Neural cell (in vitro differentiated cells): ENCODE results near the gene SDK2. TPM values are rescaled to one million over a fixed set of nuclear protein-coding genes. Genes with fewer than 3 reads are reported as not detected.

Source experiments
- H2AFZ ChIP-seq: fragments of 200-600, 300-800 bp; sonication (generic), shearing (Covaris generic); 2 replicates; pipeline ENCODE4 v1.6.0; 2014; ENCODE audit warnings: low read depth, mild to moderate bottlenecking, antibody characterized with exemption, low read length, moderate library complexity
- H3F3A ChIP-seq: fragments of 200-600 bp; shearing (Covaris generic); 2 replicates; pipeline ENCODE4 v1.6.1; 2016; ENCODE audit warnings: mild to moderate bottlenecking, moderate library complexity, mixed read lengths, antibody characterized with exemption, low read length; ENCODE audit not compliant: insufficient read depth, poor library complexity, severe bottlenecking
- H3K27ac ChIP-seq: fragments of 200-600, 300-800 bp; sonication (generic), shearing (Covaris generic); 2 replicates; pipeline ENCODE4 v1.5.1; 2014; ENCODE audit warnings: mild to moderate bottlenecking, low read length, moderate library complexity
- H3K27me3 ChIP-seq: fragments of 300-800, 200-600 bp; sonication (generic), shearing (Covaris generic); 2 replicates; pipeline ENCODE4 v1.6.0; 2014; ENCODE audit warnings: mild to moderate bottlenecking, low read depth, low read length, moderate library complexity; ENCODE audit not compliant: insufficient read depth
- H3K36me3 ChIP-seq: fragments of 300-800, 200-600 bp; sonication (generic), shearing (Covaris generic); 2 replicates; pipeline ENCODE4 v1.5.1; 2014; ENCODE audit warnings: mild to moderate bottlenecking, antibody characterized with exemption, low read length, moderate library complexity; ENCODE audit not compliant: insufficient read depth
- H3K4me2 ChIP-seq: fragments of 300-800, 200-600 bp; sonication (generic), shearing (Covaris generic); 2 replicates; pipeline ENCODE4 v1.6.0; 2014; ENCODE audit warnings: mild to moderate bottlenecking, low read length
- H3K4me3 ChIP-seq: fragments of 300-800, 200-600 bp; sonication (generic), shearing (Covaris generic); 2 replicates; pipeline ENCODE4 v1.5.1; 2014; ENCODE audit warnings: mild to moderate bottlenecking, low read length, moderate library complexity
- H3K79me2 ChIP-seq: fragments of 200-600 bp; shearing (Covaris generic); replicated peaks from 2 replicates; pipeline ENCODE4 v1.6.0; 2014; ENCODE audit warnings: mild to moderate bottlenecking, low read length, moderate library complexity; ENCODE audit not compliant: insufficient read depth
- H3K9ac ChIP-seq: fragments of 300-800, 200-600 bp; sonication (generic), shearing (Covaris generic); 2 replicates; pipeline ENCODE4 v1.6.1; 2016; ENCODE audit warnings: mild to moderate bottlenecking, low read length, mixed read lengths
- H3K9me2 ChIP-seq: fragments of 200-600 bp; shearing (Covaris generic); 2 replicates; pipeline ENCODE4 v1.6.1; 2016; ENCODE audit warnings: mild to moderate bottlenecking, low read length, mixed read lengths; ENCODE audit not compliant: insufficient read depth
- H3K9me3 ChIP-seq: fragments of 200-600, 300-800 bp; sonication (generic), shearing (Covaris generic); 2 replicates; pipeline ENCODE4 v1.6.1; 2016; ENCODE audit warnings: mild to moderate bottlenecking, mixed run types, low read length, moderate library complexity, mixed read lengths
- H4K20me1 ChIP-seq: fragments of 200-600 bp; shearing (Covaris generic); 2 replicates; pipeline ENCODE4 v1.6.1; 2016; ENCODE audit warnings: mild to moderate bottlenecking, mixed run types; ENCODE audit not compliant: insufficient read depth
- CTCF ChIP-seq: fragments of 450-650 bp; IDR thresholded peaks from 2 replicates; pipeline ENCODE4 v1.5.1; 2014; ENCODE audit warnings: antibody characterized with exemption, mild to moderate bottlenecking, moderate library complexity; ENCODE audit not compliant: poor library complexity, severe bottlenecking
- EP300 ChIP-seq: fragments of 450-650 bp; conservative IDR thresholded peaks from 2 replicates; pipeline ENCODE4 v1.6.1; 2014; ENCODE audit warnings: antibody characterized with exemption, mild to moderate bottlenecking, moderate library complexity; ENCODE audit not compliant: poor library complexity, severe bottlenecking
- EZH2 ChIP-seq: fragments of 200-600, 300-800 bp; shearing (Covaris generic), sonication (generic); IDR thresholded peaks from 2 replicates; pipeline ENCODE4 v1.6.1; 2014; ENCODE audit warnings: antibody characterized with exemption, low read length, borderline replicate concordance, mild to moderate bottlenecking; ENCODE audit not compliant: insufficient read depth, poor library complexity, severe bottlenecking
- MXI1 ChIP-seq: fragments of 450-650 bp; conservative IDR thresholded peaks from 2 replicates; pipeline ENCODE4 v1.6.1; 2014; ENCODE audit warnings: antibody characterized with exemption, mild to moderate bottlenecking; ENCODE audit not compliant: poor library complexity, severe bottlenecking
- POLR2AphosphoS5 ChIP-seq: IDR thresholded peaks from 2 replicates; pipeline ENCODE4 v1.6.1; 2012
- RAD21 ChIP-seq: fragments of 450-650 bp; conservative IDR thresholded peaks from 2 replicates; pipeline ENCODE4 v1.6.1; 2014; ENCODE audit warnings: antibody characterized with exemption, mild to moderate bottlenecking, moderate library complexity
- SMC3 ChIP-seq: fragments of 450-650 bp; conservative IDR thresholded peaks from 2 replicates; pipeline ENCODE4 v1.6.1; 2014; ENCODE audit warnings: antibody characterized with exemption, mild to moderate bottlenecking, moderate library complexity; ENCODE audit not compliant: poor library complexity
- TAF1 ChIP-seq: IDR thresholded peaks from 2 replicates; pipeline ENCODE4 v1.6.1; 2012; ENCODE audit warnings: low read depth
- polyA plus RNA-seq: library from polyadenylated mRNA; depleted of rRNA; stranded (reverse); fragments of >200 nt; gene quantifications from 2 replicates; pipeline ENCODE4 v1.2.3, GENCODE V29; 2014
- TF ChIP-seq, protein P1 (sequence below): IDR thresholded peaks from 2 replicates; pipeline ENCODE4 v1.6.1; 2012; ENCODE audit warnings: borderline replicate concordance

SDK2 gene
- polyA plus RNA-seq, 1 donor from 2014 or later, result 0.73 TPM

GRCh38 chr17:73336408-73337329 is 307.6 kb downstream of the SDK2 start:
- H3K9me3 ChIP-seq, result no peaks in the 10 kb centered on the region
- no peaks in the 10 kb centered on the region for H3K79me2 ChIP-seq
- no peaks in the 10 kb centered on the region for H3K9me2 ChIP-seq
- H3K36me3 ChIP-seq, result no peaks in the 10 kb centered on the region
- no peaks in the 10 kb centered on the region for H3K27me3 ChIP-seq
- H4K20me1 ChIP-seq, result no peaks in the 10 kb centered on the region
- no peak overlapping the region for H3K27ac ChIP-seq
- H3K9ac ChIP-seq, result no peak overlapping the region
- TF ChIP-seq POLR2AphosphoS5, result no peak
- TF ChIP-seq CTCF, result no peak
- TF ChIP-seq EP300, result no peak
- TF ChIP-seq MXI1, result no peak
- TF ChIP-seq, protein P1, sequence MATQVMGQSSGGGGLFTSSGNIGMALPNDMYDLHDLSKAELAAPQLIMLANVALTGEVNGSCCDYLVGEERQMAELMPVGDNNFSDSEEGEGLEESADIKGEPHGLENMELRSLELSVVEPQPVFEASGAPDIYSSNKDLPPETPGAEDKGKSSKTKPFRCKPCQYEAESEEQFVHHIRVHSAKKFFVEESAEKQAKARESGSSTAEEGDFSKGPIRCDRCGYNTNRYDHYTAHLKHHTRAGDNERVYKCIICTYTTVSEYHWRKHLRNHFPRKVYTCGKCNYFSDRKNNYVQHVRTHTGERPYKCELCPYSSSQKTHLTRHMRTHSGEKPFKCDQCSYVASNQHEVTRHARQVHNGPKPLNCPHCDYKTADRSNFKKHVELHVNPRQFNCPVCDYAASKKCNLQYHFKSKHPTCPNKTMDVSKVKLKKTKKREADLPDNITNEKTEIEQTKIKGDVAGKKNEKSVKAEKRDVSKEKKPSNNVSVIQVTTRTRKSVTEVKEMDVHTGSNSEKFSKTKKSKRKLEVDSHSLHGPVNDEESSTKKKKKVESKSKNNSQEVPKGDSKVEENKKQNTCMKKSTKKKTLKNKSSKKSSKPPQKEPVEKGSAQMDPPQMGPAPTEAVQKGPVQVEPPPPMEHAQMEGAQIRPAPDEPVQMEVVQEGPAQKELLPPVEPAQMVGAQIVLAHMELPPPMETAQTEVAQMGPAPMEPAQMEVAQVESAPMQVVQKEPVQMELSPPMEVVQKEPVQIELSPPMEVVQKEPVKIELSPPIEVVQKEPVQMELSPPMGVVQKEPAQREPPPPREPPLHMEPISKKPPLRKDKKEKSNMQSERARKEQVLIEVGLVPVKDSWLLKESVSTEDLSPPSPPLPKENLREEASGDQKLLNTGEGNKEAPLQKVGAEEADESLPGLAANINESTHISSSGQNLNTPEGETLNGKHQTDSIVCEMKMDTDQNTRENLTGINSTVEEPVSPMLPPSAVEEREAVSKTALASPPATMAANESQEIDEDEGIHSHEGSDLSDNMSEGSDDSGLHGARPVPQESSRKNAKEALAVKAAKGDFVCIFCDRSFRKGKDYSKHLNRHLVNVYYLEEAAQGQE, result no peak
- TF ChIP-seq SMC3, result no peak
- no peak for TF ChIP-seq TAF1
- TF ChIP-seq EZH2, result no peak
- no peak for TF ChIP-seq RAD21
- H2AFZ ChIP-seq, result no peak overlapping the region
- no peak overlapping the region for H3K4me2 ChIP-seq
- H3F3A ChIP-seq, result no peaks in the 10 kb centered on the region
- no peak overlapping the region for H3K4me3 ChIP-seq

DNA sequence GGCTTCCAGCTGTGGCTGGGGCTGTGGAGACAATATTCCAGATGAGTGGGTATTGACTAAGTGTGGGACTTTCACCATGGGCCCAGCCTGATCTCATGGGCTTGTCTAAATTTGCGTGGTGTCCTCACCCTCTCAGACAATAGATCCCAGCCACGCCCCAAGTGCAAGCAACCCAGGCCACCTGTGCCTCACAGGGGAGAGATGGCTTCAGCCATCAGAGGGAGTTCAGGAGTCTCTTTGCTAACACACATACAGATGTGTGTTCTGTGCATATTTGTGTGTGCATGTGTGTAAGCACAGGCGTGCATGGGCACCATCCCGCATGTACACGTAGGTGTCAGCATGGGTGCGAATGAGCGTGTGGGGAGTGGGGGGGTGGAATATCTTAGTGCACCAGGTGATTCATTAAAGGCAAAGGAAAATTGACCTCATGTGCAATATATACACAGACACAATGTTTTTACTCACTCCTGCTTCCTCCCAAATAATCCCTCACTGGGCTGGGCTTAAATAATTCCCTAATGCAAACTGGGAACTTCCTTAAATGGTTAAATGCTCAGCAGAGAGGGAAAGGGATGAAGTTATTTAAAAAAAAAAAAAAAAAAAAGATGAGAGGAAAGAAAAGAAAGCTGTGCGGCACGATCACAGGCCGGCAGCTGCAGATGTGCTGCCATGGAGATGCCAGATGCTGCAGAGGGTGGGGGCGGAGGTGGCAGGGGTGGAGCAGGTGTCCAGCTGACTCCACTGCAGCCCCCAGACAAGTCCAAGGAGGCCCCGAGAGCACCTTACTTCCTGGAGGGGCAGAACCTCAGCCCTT is 308.4 kb downstream of the SDK2 start:
- H2AFZ ChIP-seq, result no peak overlapping the region
- no peak overlapping the region for H3K9ac ChIP-seq
- no peak overlapping the region for H3K27ac ChIP-seq
- no peaks in the 10 kb centered on the region for H3F3A ChIP-seq
- TF ChIP-seq TAF1 (no peak), CTCF (no peak), EP300 (no peak), SMC3 (no peak), RAD21 (no peak), POLR2AphosphoS5 (no peak), EZH2 (no peak), MXI1 (no peak)
- TF ChIP-seq, protein P1, result no peak
- H3K9me3 ChIP-seq, result no peaks in the 10 kb centered on the region
- H3K4me3 ChIP-seq, result no peak overlapping the region
- no peaks in the 10 kb centered on the region for H4K20me1 ChIP-seq
- no peaks in the 10 kb centered on the region for H3K36me3 ChIP-seq
- no peak overlapping the region for H3K4me2 ChIP-seq
- no peaks in the 10 kb centered on the region for H3K27me3 ChIP-seq
- no peaks in the 10 kb centered on the region for H3K79me2 ChIP-seq
- no peaks in the 10 kb centered on the region for H3K9me2 ChIP-seq
